Measurements from ENCODE around the gene ZFP36L1.

The ZFP36L1 gene

DNA sequence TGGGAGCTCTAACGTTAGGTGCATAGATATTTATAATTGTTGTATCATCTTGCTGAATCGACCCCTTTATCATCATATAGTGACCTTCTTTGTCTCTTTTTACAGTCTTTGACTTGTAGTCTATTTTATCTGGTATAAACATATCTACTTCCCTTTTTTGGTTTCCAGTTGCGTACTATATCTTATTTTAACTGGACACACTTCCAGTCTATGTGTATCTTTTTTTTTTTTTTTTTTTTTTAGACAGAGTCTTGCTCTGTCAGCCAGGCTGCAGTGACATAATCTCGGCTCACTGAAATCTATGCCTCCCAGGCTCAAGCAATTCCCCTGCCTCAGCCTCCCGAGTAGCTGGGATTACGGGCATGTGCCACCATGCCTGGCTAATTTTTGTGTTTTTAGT lies 41.9 kb upstream of the ZFP36L1 start:
- no peak overlapping the region for H3K4me3 ChIP-seq (ENCODE audit: low read depth, low read length)
- peaks cover 8% of the 10 kb centered on the region for H3K9me3 ChIP-seq (ENCODE audit: severe bottlenecking)
- no peak overlapping the region for H3K27ac ChIP-seq
- H3K36me3 ChIP-seq: no peaks in the 10 kb centered on the region
- H3K27me3 ChIP-seq (ENCODE audit: insufficient read depth, low read depth, severe bottlenecking): no peaks in the 10 kb centered on the region
- TF ChIP-seq, protein P1, sequence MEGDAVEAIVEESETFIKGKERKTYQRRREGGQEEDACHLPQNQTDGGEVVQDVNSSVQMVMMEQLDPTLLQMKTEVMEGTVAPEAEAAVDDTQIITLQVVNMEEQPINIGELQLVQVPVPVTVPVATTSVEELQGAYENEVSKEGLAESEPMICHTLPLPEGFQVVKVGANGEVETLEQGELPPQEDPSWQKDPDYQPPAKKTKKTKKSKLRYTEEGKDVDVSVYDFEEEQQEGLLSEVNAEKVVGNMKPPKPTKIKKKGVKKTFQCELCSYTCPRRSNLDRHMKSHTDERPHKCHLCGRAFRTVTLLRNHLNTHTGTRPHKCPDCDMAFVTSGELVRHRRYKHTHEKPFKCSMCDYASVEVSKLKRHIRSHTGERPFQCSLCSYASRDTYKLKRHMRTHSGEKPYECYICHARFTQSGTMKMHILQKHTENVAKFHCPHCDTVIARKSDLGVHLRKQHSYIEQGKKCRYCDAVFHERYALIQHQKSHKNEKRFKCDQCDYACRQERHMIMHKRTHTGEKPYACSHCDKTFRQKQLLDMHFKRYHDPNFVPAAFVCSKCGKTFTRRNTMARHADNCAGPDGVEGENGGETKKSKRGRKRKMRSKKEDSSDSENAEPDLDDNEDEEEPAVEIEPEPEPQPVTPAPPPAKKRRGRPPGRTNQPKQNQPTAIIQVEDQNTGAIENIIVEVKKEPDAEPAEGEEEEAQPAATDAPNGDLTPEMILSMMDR (IDR thresholded peaks at IDR 0.05; ENCODE audit: low read depth, low read length): no peak
- DNase-seq: no peak

DNA sequence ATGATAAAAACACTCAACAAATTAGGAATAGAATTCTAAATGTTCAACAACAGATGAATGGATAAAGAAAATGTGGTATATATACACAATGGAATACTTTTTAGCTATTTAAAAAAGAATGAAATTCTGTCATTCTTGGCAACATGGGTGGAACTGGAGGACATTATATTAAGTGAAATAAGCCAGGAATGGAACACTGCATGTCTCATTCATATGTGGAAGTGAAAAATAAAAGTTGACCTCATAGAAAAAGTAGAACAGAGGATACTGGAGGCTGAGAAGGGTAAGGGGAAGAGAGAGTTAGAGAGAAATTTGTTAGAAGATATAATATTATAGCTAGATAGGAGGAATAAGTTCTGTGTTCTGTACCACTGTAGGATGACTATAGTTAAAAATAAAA lies 35.8 kb upstream of the ZFP36L1 start:
- Histone ChIP-seq H3K27me3 (ENCODE audit: insufficient read depth, low read depth, severe bottlenecking) (no peaks in the 10 kb centered on the region), H3K4me3 (ENCODE audit: low read depth, low read length) (no peak overlapping the region), H3K36me3 (no peaks in the 10 kb centered on the region), H3K27ac (no peak overlapping the region), H3K9me3 (ENCODE audit: severe bottlenecking) (peaks cover 4% of the 10 kb centered on the region)
- TF ChIP-seq, protein P1 (IDR thresholded peaks at IDR 0.05; ENCODE audit: low read depth, low read length): no peak
- DNase-seq: no peak

DNA sequence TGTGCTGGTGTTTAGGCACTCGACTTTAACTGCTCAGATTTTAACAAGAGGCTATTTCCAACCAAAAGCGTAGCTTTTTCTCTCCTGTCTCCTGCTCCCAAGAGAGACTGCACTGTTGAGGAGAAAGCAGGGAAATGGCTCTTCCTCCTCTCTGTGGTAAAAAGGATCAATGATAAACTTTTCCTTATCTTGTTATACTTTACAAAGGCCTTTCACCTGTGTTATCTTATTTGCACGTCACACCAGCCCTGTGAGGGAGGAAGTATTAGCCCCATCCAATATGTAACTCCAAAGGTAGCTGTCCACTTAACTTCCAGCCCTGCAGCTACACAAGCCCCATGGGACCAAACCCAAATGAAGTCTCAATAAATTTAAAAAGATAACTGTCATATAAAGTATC lies 32.9 kb upstream of the ZFP36L1 start:
- Histone ChIP-seq H3K36me3 (no peaks in the 10 kb centered on the region), H3K27ac (no peak overlapping the region), H3K4me3 (ENCODE audit: low read depth, low read length) (no peak overlapping the region), H3K27me3 (ENCODE audit: insufficient read depth, low read depth, severe bottlenecking) (no peaks in the 10 kb centered on the region), H3K9me3 (ENCODE audit: severe bottlenecking) (no peaks in the 10 kb centered on the region)
- DNase-seq: no peak
- TF ChIP-seq, protein P1 (IDR thresholded peaks at IDR 0.05; ENCODE audit: low read depth, low read length): no peak

DNA sequence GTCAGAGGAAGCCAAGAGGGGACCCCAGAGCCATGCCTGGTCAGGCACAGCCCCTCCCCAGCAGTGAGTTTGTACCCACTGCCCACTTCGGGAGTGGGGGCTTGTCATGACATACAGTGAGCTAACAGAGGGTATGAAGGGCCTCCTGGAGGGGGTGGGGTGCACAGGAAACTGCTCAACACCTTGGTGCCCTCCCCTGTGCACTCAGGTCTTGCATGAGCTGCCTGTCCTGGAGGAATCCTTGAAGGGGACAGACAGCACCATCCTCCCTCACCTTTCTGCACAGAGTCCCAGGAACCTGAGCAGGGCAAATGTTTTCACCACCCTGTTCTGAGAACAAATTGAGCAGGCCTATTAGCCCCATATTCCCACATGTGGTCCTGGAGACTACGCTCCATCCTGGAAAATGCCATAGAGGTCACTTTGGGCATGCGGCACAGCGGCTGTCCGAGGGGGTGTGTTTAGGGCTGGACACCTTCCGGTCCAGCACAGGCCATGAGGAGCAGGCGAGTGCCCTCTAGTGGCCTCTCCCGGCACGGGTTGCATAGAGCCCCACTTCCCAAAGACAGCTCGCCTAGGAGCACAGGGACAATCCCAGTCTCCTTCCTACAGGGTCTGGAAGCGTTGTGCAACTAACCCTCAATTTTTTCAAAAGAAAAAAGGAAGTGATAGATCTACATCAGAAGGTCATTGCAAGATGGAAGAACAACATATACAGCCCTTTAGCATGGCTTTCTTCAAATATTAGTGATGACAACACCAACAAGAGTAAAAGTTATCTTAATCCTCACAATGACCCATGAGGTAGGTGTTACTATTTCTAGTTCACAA lies 31.9 kb upstream of the ZFP36L1 start:
- Histone ChIP-seq H3K36me3 (no peaks in the 10 kb centered on the region), H3K4me3 (ENCODE audit: low read depth, low read length) (no peak overlapping the region), H3K9me3 (ENCODE audit: severe bottlenecking) (no peaks in the 10 kb centered on the region), H3K27me3 (ENCODE audit: insufficient read depth, low read depth, severe bottlenecking) (no peaks in the 10 kb centered on the region), H3K27ac (no peak overlapping the region)
- TF ChIP-seq, protein P1 (IDR thresholded peaks at IDR 0.05; ENCODE audit: low read depth, low read length): peak; percentile 97
- peak; percentile 91 for DNase-seq

DNA sequence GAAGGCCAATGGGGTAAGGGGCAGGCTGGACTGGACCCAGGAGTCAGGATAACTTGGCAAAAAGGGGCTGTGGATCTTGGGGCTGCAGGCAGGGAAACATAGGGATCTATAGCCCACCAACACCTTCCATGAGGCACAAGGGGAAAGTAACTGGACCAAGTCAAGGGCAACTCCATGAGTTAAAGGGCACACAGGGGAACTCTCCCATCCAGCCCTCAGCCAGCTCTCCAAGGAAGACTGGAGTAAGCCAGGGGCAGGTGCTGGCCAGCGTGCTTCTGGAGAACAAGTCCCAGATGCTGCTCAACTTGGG lies 31.3 kb upstream of the ZFP36L1 start:
- H3K9me3 ChIP-seq (ENCODE audit: severe bottlenecking): no peaks in the 10 kb centered on the region
- no peak for DNase-seq
- H3K27me3 ChIP-seq (ENCODE audit: insufficient read depth, low read depth, severe bottlenecking): no peaks in the 10 kb centered on the region
- no peak overlapping the region for H3K27ac ChIP-seq
- no peaks in the 10 kb centered on the region for H3K36me3 ChIP-seq
- TF ChIP-seq, protein P1 (IDR thresholded peaks at IDR 0.05; ENCODE audit: low read depth, low read length): no peak
- H3K4me3 ChIP-seq (ENCODE audit: low read depth, low read length): no peak overlapping the region

All from WERI-Rb-1 (cell line).